Heart left ventricle (tissue), 16 donors: ENCODE measurements around the gene NSUN2. TPM values are rescaled to one million over a fixed set of nuclear protein-coding genes. Genes with fewer than 3 reads are reported as not detected.

Source experiments
- ATAC-seq, 4 donors: fragments of 200-7000 bp; cut with Tn5 transposase; one replicate each; pipeline ENCODE4 v1.9.1; 2020 to 2022; ENCODE audit warnings: moderate library complexity in 4 of 4, mild to moderate bottlenecking in 3 of 4, moderate number of reproducible peaks in 1 of 4
- DNase-seq, 5 donors: peaks; one replicate each; pipeline ENCODE4 v3.0.0-alpha.2; 2020
- H3K27ac ChIP-seq, 12 donors: fragments of 200-600 bp; sonication (generic) in 4 of 12; one replicate each; pipeline versions ENCODE4 v1.5.0 to v1.8.0; 2016 to 2022; ENCODE audit warnings: mild to moderate bottlenecking in 2 of 12
- H3K27me3 ChIP-seq, 9 donors: fragments of 200-600 bp; sonication (generic) in 2 of 9; one replicate each; pipeline versions ENCODE4 v1.5.1 to v1.8.0; 2016 to 2022; ENCODE audit warnings: mild to moderate bottlenecking in 3 of 9
- H3K36me3 ChIP-seq, 9 donors: fragments of 200-600 bp; sonication (generic) in 2 of 9; one replicate each; pipeline versions ENCODE4 v1.5.0 to v1.8.0; 2018 to 2022; ENCODE audit warnings: mild to moderate bottlenecking in 2 of 9
- H3K4me1 ChIP-seq, 12 donors: fragments of 200-600 bp; sonication (generic) in 4 of 12; one replicate each; pipeline versions ENCODE4 v1.5.0 to v1.8.0; 2016 to 2022; ENCODE audit warnings: mild to moderate bottlenecking in 3 of 12
- H3K4me3 ChIP-seq, 12 donors: fragments of 200-600 bp; sonication (generic) in 4 of 12; one replicate each; pipeline versions ENCODE4 v1.5.0 to v1.8.0; 2017 to 2022; ENCODE audit warnings: mild to moderate bottlenecking in 9 of 12, moderate library complexity in 4 of 12
- H3K9me3 ChIP-seq, 12 donors: fragments of 200-600 bp; sonication (generic) in 4 of 12; one replicate each; pipeline versions ENCODE4 v1.5.0 to v1.8.0; 2016 to 2022; ENCODE audit warnings: mild to moderate bottlenecking in 1 of 12
- POLR2A ChIP-seq, 2 donors: fragments of 450-650 bp; IDR thresholded peaks; one replicate each; pipeline ENCODE4 v1.6.1; 2017; ENCODE audit warnings: antibody characterized with exemption in 2 of 2, mild to moderate bottlenecking in 2 of 2, moderate library complexity in 2 of 2
- WGBS, 4 donors: extraction: QIAGEN DNeasy Blood & Tissue Kit in 2 of 4; methylation state at CpG; one replicate each; pipeline versions ENCODE4 v1.1.5 to v1.1.7; 2013 to 2018; 5-methylcytosine and 5-hydroxymethylcytosine counted together
- intact Hi-C, 10 donors: fragments of 100-400 bp; cut with DNase I; formaldehyde crosslinking; loops; one replicate each; pipeline versions ENCODE4 v1.11.1 to v1.14.2; 2022
- polyA plus RNA-seq, 2 donors: library from polyadenylated mRNA; stranded (reverse); fragments of 200-250 nt; gene quantifications; one replicate each; pipeline ENCODE4 v1.2.3, GENCODE V29; 2013
- total RNA-seq, 9 donors: library from RNA; depleted of rRNA in 2 of 9; stranded (reverse); fragments of >200 nt in 2 of 9; fragmentation: NEBNext Ultra II Directional in 3 of 9; extraction: Animal tissue kit (Norgen Biotek cat#: 25700) in 3 of 9; gene quantifications; one replicate each; pipeline versions ENCODE4 v1.1.0 to v1.2.4, GENCODE V29; 2016 to 2023
- TF ChIP-seq, protein P1 (sequence below), 12 donors: fragments of 200-600 bp; sonication (generic) in 4 of 12; IDR thresholded peaks; one replicate each; pipeline versions ENCODE4 v1.5.0 to v1.8.0; 2018 to 2022; ENCODE audit warnings: antibody characterized with exemption in 12 of 12, mild to moderate bottlenecking in 5 of 12
- donor health status: ischemic (EF 13 %, LVEDD 7.1; RV severe dilation, severe dysfunction).
- donor health status: healthy with polysubstance abuse.
- donor health status: DM: no; HTN: yes; CAD: no.
- donor health status: DM: no; HTN: no; CAD: no.
- donor health status: ischemic (EF 25% LVEDD 6.9; RV normal size, moderate dysfunction).
- donor health status: ischemic (EF 25% LVEDD 5.7; RV mildly dilated, moderate dysfunction).
- donor health status: healthy.
- donor health status: DM: yes; HTN: yes; CAD: no.
- donor health status: ischemic (EF 35%, LVEDD 5.7; RV mildly dilated, moderate dysfunction).
- donor health status: nonischemic (EF 11% LVEDD 7.7; RV severe dilation, severe dysfunction).
- donor health status: DM: yes; HTN: yes; CAD: no.
- donor health status: PGD.
- donor health status: ischemic (EF 29% LVEDD 5.4; RV normal size, mild dysfunction).
- donor health status: nonischemic (EF 23%, LVEDD 6.1; RV moderate dilation, normal function).

Gene NSUN2
- total and polyA plus RNA-seq, 11 donors: 21.9 to 42.7 (median 34.0) TPM

DNA sequence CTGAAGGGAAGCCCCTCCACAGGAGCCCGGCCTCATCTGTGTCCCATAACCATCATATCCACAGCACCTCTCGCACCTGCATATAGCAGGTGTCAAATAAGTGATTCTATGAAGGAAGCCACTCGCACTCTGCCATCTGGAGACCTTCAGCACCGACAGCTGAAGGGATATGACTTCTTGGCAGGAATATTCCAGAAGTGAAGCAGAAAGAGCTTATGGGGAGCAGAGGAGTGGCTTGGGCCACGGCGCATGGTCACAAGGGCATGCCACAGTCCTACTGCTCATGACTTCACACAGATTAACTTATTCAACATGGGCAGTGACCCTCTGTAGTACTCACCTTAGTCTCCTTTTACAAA, 80.9 kb downstream of the NSUN2 start:
- no peak for DNase-seq
- Histone ChIP-seq H3K27ac (no peak overlapping the region), H3K4me3 (no peak overlapping the region), H3K36me3 (no peaks in the 10 kb centered on the region), H3K9me3 (no peaks in the 10 kb centered on the region), H3K27me3 (no peaks in the 10 kb centered on the region), H3K4me1 (no peaks in the 10 kb centered on the region)
- intact Hi-C loops: no loop called here
- no peak for TF ChIP-seq POLR2A (IDR thresholded peaks at IDR 0.05)
- TF ChIP-seq, protein P1, sequence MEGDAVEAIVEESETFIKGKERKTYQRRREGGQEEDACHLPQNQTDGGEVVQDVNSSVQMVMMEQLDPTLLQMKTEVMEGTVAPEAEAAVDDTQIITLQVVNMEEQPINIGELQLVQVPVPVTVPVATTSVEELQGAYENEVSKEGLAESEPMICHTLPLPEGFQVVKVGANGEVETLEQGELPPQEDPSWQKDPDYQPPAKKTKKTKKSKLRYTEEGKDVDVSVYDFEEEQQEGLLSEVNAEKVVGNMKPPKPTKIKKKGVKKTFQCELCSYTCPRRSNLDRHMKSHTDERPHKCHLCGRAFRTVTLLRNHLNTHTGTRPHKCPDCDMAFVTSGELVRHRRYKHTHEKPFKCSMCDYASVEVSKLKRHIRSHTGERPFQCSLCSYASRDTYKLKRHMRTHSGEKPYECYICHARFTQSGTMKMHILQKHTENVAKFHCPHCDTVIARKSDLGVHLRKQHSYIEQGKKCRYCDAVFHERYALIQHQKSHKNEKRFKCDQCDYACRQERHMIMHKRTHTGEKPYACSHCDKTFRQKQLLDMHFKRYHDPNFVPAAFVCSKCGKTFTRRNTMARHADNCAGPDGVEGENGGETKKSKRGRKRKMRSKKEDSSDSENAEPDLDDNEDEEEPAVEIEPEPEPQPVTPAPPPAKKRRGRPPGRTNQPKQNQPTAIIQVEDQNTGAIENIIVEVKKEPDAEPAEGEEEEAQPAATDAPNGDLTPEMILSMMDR (IDR thresholded peaks at IDR 0.05): no peak
- 79 to 94% (median 83%) methylated on average over 6 of the region's 6 CpGs for WGBS, 4 donors
- no peak for ATAC-seq

DNA sequence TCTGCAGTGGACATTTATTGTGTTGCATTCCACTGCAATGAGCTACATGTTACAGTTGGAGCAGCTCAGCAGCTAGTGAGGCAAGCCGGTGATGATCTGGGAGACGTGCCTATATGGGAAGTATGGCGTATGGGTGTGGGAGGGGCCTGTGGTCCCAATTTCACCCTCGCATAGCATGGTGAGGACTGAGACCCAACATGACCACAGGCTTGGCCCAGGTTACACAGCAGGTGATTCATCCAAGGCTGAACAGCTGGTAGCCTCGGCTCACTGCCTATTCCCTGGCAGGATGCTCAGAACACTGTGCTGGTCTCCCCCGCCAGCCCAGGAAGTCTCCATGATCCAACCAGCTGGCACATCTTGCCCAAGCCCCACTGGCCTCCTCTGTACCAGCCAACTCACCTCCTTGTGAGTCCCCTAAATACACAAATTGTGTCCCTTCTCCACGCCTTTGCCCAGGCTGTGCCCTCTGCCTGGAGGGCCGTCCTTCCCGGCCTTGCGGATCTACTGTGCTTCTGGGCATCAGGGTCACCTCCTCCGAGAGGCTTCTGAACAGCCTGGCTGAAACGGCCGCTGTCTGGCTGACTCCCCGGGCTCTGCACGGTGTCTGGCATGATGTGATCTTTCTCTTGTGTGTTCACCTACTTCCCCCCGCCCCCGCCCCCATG, 81.4 kb downstream of the NSUN2 start:
- TF ChIP-seq, protein P1 (IDR thresholded peaks at IDR 0.05): no peak
- TF ChIP-seq POLR2A (IDR thresholded peaks at IDR 0.05): no peak
- Histone ChIP-seq H3K4me3 (no peak overlapping the region), H3K9me3 (no peaks in the 10 kb centered on the region), H3K27me3 (no peaks in the 10 kb centered on the region), H3K27ac (no peak overlapping the region), H3K36me3 (no peaks in the 10 kb centered on the region), H3K4me1 (peaks cover 0 to 2% (median 0%) of the 10 kb centered on the region in 12 donors)
- no peak for DNase-seq
- intact Hi-C loops: no loop called here
- 79 to 85% (median 81%) methylated on average over 15 to 17 of the region's 17 CpGs for WGBS, 4 donors
- peak in 1 of 4 donors; percentile 48 for ATAC-seq

DNA sequence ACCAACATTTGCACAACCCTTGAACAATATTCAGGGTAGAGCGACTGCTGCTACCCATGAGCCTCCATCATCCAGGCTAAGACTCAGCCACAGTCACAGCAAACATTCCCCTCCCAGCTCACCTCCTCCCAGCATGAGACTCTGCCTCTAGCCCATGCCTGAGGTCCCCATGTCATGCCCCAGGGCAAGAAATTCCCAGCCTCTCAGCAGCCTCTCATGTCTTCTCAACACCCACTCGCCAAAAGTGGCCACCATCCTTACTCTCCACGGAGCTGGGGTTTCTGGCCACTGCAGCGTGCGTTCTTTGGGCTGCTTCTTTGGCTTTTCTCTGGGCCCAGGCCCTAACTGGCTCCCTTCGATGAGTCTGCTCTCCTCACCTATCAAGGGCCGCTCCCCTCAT, 82.2 kb downstream of the NSUN2 start:
- peaks cover 0 to 8% (median 0%) of the 10 kb centered on the region in 12 donors for H3K4me1 ChIP-seq
- intact Hi-C loops: no loop called here
- no peaks in the 10 kb centered on the region for H3K9me3 ChIP-seq
- H3K27ac ChIP-seq: peak overlapping the region in 1 of 12 donors; percentile 38
- H3K27me3 ChIP-seq: no peaks in the 10 kb centered on the region
- no peaks in the 10 kb centered on the region for H3K36me3 ChIP-seq
- WGBS, 4 donors: 88 to 94% (median 90%) methylated on average over 7 of the region's 7 CpGs
- ATAC-seq (no peak), DNase-seq (no peak)
- no peak for TF ChIP-seq POLR2A (IDR thresholded peaks at IDR 0.05)
- TF ChIP-seq, protein P1 (IDR thresholded peaks at IDR 0.05): no peak
- H3K4me3 ChIP-seq: no peak overlapping the region

Other genes starting within 250 kb of the NSUN2 start
- 10 to 100 TPM in 8 of 9 donors, 1 to 10 TPM in 1; 9.8 to 32.0 (median 21.0) TPM for gene UBE2QL1, start 184.2 kb downstream of the NSUN2 start, total RNA-seq
- 10 to 100 TPM; 11.4 to 15.4 TPM for gene UBE2QL1, start 184.2 kb downstream of the NSUN2 start, polyA plus RNA-seq
- 1 to 10 TPM; 2.3 to 6.7 (median 4.0) TPM for gene SRD5A1, start 396 bp upstream of the NSUN2 start, total RNA-seq
- 1 to 10 TPM in 1 of 2 donors, under 1 TPM in 1; 0.80 to 3.1 TPM for gene SRD5A1, start 396 bp upstream of the NSUN2 start, polyA plus RNA-seq
- 10 to 100 TPM in 6 of 9 donors, 1 to 10 TPM in 3; 7.0 to 20.3 (median 11.3) TPM for gene TENT4A, start 80.4 kb upstream of the NSUN2 start, total RNA-seq
- gene TENT4A, start 80.4 kb upstream of the NSUN2 start, polyA plus RNA-seq: 1 to 10 TPM; 4.3 to 8.7 TPM